Measurements from ENCODE around the gene COL8A1.
"Not testable (repeated sequence)": the region's sequence is repeated elsewhere in the genome, so short reads cannot be mapped to it uniquely, and the experiment has no call there.

COL8A1 gene

DNA sequence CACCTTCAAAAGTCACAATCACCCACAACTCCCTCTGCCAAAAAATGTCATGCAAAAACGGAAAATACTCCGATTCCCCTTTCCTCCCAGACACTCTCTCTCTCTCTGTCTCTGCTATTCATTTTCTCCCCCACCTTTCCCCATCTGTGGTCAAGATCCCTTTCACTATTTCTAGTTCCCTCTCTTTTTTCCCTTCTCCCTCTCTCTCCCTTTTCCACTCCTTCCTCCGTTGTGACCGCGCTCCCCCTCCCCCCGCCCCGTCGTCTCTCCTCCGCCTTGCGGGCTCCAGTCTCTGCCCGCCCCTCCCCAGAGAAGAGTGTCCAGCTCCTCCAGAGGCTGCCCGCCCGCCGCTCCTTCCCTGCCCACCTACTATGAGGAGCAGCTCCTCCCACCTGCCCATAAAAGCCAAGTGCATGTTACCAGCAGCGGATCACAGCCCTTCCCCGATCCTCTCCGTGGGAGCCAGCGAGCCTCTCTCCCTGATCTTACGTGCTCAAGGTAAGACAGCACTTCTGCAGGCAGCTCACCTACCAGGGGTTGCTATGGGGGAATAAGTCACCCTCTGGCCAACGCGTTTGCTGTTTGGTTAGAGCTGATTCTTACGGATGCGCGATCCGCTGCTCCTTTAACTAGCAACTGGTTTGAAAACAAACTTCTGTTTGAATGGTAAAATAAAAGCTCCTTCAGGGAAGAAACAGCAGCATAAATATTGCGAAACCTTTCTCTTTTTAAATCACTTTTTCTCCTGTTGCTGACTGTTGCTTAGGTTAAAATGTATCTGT, at the start of gene COL8A1:
TSS of gene COL8A1 (plus strand) at position 428 of the 782 bp plus-strand sequence. CDS start 152,089 bp downstream, outside the sequence.
- no peak for DNase-seq (ENCODE audit: low spot score)

DNA sequence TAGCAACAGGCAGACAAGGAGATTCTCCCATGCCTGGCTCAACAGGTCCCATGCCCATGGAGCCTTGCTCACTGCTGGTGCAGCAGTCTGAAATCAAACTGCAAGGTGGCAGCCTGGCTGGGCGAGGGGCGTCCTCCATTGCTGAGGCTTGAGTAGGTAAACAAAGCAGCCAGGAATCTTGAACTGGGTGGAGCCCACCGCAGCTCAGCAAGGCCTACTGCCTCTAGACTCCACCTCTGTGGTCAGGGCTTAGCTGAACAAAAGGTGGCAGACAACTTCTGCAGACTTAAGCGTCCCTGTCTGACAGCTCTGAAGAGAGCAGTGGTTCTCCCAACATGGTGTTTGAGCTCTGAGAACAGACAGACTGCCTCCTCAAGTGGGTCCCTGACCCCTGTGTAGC, 49.2 kb upstream of the COL8A1 start:
- not testable (repeated sequence) for DNase-seq (ENCODE audit: low spot score)

- no peak for DNase-seq (ENCODE audit: low spot score)
These were observed 38.5 kb upstream of the COL8A1 start for GRCh38 chr3:99599894-99600293.

DNA sequence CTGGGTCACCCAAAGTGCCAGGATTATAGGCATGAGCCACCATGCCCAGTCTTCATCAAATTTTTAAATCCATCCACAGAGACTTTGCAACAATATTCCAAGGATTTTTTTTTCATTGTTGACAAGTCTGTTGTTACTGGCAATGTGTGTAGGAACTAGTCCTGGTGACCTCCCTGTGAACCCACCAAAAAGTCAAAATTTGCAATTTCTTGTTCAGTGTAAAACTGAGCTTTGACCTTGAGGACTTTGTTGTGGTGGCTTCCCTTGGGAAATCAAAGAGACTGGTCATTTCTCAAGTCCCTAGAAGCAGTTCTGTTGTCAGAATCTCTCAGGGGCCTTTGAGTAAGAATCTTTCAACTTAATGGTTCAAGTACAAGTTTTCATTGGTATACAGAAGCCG, 36.9 kb upstream of the COL8A1 start:
- DNase-seq (ENCODE audit: low spot score) = no peak

DNA sequence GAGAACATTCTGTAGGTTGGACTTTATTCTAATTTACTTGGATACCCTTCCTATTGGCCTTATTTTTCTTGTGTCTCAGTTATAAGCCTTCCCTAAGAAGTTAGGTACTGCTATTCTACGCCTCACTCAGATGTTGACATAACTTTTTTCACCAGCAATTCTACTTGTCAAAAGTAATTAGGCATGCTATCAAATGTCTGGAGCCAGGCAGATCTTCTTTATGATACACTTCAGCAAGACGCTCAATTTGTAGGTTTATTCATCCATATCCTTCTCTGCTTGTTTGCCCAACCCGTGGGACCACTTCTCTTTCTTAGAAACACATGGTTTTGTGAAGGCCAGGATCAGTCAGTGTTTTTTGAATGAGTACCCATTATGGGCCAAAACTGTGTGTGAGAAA, 36.2 kb upstream of the COL8A1 start:
- no peak for DNase-seq (ENCODE audit: low spot score)

DNA sequence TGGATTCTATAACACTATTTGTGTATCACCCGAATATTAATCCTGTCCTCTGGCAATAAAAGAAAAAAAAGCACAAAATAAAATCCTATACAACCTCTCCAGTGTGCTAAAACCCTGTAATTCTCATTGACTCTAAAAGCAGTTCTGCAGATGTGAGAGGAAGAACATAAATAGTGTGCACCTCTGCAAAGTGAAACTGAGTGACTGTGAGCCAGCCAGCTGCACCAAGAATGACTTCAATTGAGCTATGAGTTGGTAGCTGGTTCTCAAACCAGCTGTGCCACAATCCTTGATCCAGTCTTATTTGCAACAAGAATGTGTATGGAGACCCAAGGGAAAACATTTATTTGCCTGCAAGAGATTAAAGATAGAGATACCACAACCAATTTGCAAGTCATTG, 31.2 kb upstream of the COL8A1 start:
- no peak for DNase-seq (ENCODE audit: low spot score)

GRCh38 chr3:99614768-99615167, 23.6 kb upstream of the COL8A1 start:
- no peak for DNase-seq (ENCODE audit: low spot score)

- no peak for DNase-seq (ENCODE audit: low spot score)
These were observed 18.2 kb upstream of the COL8A1 start for GRCh38 chr3:99620077-99620767.

- DNase-seq (ENCODE audit: low spot score) = no peak
These were observed 17.4 kb upstream of the COL8A1 start for GRCh38 chr3:99620976-99621375.

GRCh38 chr3:99624496-99625236, 13.7 kb upstream of the COL8A1 start:
- DNase-seq (ENCODE audit: low spot score) = no peak

- no peak for DNase-seq (ENCODE audit: low spot score)
These were observed 13.2 kb upstream of the COL8A1 start for GRCh38 chr3:99625237-99625622.

GRCh38 chr3:99625643-99626416, 12.6 kb upstream of the COL8A1 start:
- DNase-seq (ENCODE audit: low spot score) = no peak

DNA sequence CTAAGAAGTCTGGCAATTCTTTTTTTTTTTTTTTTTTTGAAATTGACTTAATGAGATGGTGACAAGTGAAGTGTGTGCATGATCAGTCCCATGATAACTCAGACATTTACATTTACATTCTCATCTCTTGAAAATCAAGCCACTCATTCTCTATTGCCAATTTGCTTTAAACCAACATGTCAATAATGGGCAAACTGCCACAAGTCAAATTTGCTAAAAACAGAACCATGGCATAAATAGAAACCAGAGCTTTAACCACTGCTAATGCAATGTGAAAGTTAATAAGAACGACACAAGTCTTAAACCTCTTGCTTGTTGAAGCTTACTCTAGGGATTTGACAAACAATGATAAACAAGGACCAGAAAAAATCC, 12.0 kb upstream of the COL8A1 start:
- DNase-seq (ENCODE audit: low spot score) = no peak

DNA sequence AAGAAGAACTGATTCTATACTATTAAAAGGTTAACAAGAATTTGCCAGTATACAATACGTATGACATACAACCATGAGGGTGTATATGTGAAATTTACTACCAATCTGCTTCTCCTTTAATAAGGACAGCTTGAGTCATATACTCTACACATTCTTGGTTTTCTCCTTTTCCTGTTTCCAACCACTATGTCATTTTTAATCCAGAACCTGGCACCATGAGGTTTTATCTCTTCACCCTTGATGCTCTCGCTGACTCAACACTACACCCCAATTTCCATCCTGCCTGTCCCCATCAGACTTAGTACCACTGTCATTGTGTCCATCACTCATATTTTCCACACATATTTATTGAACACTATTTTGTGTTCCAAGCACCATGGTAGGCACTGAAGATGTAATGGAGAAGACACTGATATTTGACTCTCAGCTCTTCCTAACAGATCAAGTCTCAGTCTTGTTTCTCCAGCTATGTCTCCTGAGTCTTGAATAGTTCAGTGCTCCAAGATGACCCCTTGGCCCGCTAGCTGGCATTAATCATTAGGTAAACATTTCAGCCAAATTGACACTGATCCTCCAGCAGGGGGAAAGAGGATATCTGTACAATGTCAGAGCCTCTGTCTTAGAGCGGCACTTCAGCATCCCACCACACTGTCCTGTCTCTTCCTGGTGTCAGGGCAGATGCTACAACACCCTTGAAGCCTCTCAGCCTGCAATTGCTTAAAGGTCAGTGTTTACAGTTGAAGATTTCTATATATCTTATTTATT, 11.2 kb upstream of the COL8A1 start:
- DNase-seq (ENCODE audit: low spot score) = no peak

- DNase-seq (ENCODE audit: low spot score) = no peak
These were observed 7.6 kb upstream of the COL8A1 start for GRCh38 chr3:99630815-99631214.

DNA sequence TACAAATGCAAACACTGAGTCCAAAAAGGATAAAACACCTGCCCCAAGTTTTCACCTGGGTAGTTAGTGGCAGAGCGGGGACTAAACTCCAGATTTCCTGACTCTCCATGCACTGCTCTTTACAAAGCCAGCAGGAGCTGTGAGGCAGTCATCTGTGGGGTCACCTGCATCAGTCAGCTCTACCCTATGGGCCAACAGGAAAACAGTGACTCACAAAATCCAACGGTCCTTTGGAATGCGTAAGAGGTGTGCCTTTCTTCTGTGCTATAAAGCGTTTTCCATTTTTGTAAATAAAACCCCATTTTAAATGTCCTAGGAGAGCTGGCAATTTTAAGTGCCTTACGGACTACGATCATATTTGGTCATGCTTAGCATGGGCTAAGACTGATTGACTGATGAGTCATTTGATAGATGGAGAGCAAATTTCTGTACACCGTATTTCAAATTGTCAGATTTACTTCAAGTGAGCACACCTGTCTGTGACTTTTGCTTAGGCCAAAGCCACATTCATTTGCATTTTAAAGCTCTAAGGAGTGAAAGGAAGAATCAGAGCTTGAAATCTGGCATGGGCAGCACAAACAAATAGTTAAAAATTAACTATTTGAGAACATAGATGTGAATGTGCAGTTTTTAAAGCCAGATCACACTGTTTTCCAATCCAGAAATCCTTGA, 4.4 kb upstream of the COL8A1 start:
- DNase-seq (ENCODE audit: low spot score) = no peak

- DNase-seq (ENCODE audit: low spot score) = no peak
These were observed 3.5 kb upstream of the COL8A1 start for GRCh38 chr3:99634881-99635280.

GRCh38 chr3:99635348-99635747, 3.0 kb upstream of the COL8A1 start:
- DNase-seq (ENCODE audit: low spot score) = no peak

GRCh38 chr3:99637016-99637367, 1.4 kb upstream of the COL8A1 start:
- no peak for DNase-seq (ENCODE audit: low spot score)

GRCh38 chr3:99637368-99638111, 854 bp upstream of the COL8A1 start:
- peak; percentile 24 for DNase-seq (ENCODE audit: low spot score)

All from pons (tissue), 1 donor.